ENCODE measurements around the gene GRM8. TPM values are rescaled to one million over a fixed set of nuclear protein-coding genes. Genes with fewer than 3 reads are reported as not detected.

The GRM8 gene
- total RNA-seq, 1 experiment from 2014 or later, result 0.80 TPM

GRCh38 chr7:127021857-127022256, 230.9 kb downstream of the GRM8 start:
- intact Hi-C loops (cut with micrococcal nuclease; ENCODE audit: unreplicated experiment), result no loop called here
- H3K27me3 ChIP-seq (replicated peaks; ENCODE audit: insufficient read depth, low read depth, low read length, poor library complexity), result no peaks in the 10 kb centered on the region
- BruUV-seq (replicated peaks), result no TSS peak
- H3K4me1 ChIP-seq (ENCODE audit: insufficient read depth, low read length, poor library complexity, severe bottlenecking), result no peaks in the 10 kb centered on the region
- TF ChIP-seq, protein P1, sequence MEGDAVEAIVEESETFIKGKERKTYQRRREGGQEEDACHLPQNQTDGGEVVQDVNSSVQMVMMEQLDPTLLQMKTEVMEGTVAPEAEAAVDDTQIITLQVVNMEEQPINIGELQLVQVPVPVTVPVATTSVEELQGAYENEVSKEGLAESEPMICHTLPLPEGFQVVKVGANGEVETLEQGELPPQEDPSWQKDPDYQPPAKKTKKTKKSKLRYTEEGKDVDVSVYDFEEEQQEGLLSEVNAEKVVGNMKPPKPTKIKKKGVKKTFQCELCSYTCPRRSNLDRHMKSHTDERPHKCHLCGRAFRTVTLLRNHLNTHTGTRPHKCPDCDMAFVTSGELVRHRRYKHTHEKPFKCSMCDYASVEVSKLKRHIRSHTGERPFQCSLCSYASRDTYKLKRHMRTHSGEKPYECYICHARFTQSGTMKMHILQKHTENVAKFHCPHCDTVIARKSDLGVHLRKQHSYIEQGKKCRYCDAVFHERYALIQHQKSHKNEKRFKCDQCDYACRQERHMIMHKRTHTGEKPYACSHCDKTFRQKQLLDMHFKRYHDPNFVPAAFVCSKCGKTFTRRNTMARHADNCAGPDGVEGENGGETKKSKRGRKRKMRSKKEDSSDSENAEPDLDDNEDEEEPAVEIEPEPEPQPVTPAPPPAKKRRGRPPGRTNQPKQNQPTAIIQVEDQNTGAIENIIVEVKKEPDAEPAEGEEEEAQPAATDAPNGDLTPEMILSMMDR (conservative IDR thresholded peaks at IDR 0.05; ENCODE audit: low read depth, low read length), result no peak
- TF ChIP-seq EZH2 (IDR thresholded peaks at IDR 0.05; ENCODE audit: borderline replicate concordance, low read depth, low read length, poor library complexity, severe bottlenecking), result no peak
- no peak overlapping the region for H3K4me3 ChIP-seq (ENCODE audit: low read depth, low read length, poor library complexity, severe bottlenecking)
- no peaks in the 10 kb centered on the region for H3K9me3 ChIP-seq (ENCODE audit: low read depth, low read length, poor library complexity, severe bottlenecking)
- no peak for DNase-seq (ENCODE audit: low spot score)
- H3K27ac ChIP-seq (ENCODE audit: low read depth, low read length, poor library complexity, severe bottlenecking), result no peak overlapping the region
- ChIA-PET POLR2A (ENCODE audit: low non-redundant PET) (no interaction called here), CTCF (no interaction called here)
- no peaks in the 10 kb centered on the region for H3K36me3 ChIP-seq (ENCODE audit: insufficient read depth, low read length, poor library complexity, severe bottlenecking)

GRCh38 chr7:127021019-127021738, 231.6 kb downstream of the GRM8 start:
- H3K9me3 ChIP-seq (ENCODE audit: low read depth, low read length, poor library complexity, severe bottlenecking), result no peaks in the 10 kb centered on the region
- DNase-seq (ENCODE audit: low spot score), result no peak
- H3K4me1 ChIP-seq (ENCODE audit: insufficient read depth, low read length, poor library complexity, severe bottlenecking), result no peaks in the 10 kb centered on the region
- TF ChIP-seq, protein P1 (conservative IDR thresholded peaks at IDR 0.05; ENCODE audit: low read depth, low read length), result no peak
- TF ChIP-seq EZH2 (IDR thresholded peaks at IDR 0.05; ENCODE audit: borderline replicate concordance, low read depth, low read length, poor library complexity, severe bottlenecking), result no peak
- H3K27me3 ChIP-seq (replicated peaks; ENCODE audit: insufficient read depth, low read depth, low read length, poor library complexity), result no peaks in the 10 kb centered on the region
- ChIA-PET CTCF (no interaction called here), POLR2A (ENCODE audit: low non-redundant PET) (no interaction called here)
- H3K27ac ChIP-seq (ENCODE audit: low read depth, low read length, poor library complexity, severe bottlenecking), result no peak overlapping the region
- H3K36me3 ChIP-seq (ENCODE audit: insufficient read depth, low read length, poor library complexity, severe bottlenecking), result no peaks in the 10 kb centered on the region
- intact Hi-C loops (cut with micrococcal nuclease; ENCODE audit: unreplicated experiment), result no loop called here
- BruUV-seq (replicated peaks), result no TSS peak
- no peak overlapping the region for H3K4me3 ChIP-seq (ENCODE audit: low read depth, low read length, poor library complexity, severe bottlenecking)

DNA sequence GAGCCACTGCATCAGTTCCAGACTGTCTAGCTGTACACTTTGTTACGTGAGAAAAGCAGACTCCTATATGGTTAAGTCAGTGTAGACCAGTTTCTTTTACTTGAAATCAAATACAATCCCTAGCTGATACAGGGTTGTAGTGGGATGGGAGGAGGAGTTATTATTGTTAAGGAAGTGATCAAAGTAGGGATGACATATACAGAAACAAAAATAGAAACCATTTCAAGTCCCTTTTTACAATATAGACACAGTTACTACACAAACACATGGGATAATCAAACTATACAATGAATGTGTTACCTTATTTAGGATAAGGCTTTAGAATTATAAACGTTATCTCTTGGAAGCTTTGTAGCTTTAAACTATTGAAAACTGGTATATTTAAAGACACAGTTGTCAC, 233.9 kb downstream of the GRM8 start:
- DNase-seq (ENCODE audit: low spot score), result no peak

More for the DNA sequence above, 233.9 kb downstream of the GRM8 start:
- intact Hi-C loops (cut with micrococcal nuclease; ENCODE audit: unreplicated experiment), result no loop called here
- BruUV-seq (replicated peaks), result no TSS peak
- no peak overlapping the region for H3K4me3 ChIP-seq (ENCODE audit: low read depth, low read length, poor library complexity, severe bottlenecking)
- no peak overlapping the region for H3K27ac ChIP-seq (ENCODE audit: low read depth, low read length, poor library complexity, severe bottlenecking)
- no peak for TF ChIP-seq EZH2 (IDR thresholded peaks at IDR 0.05; ENCODE audit: borderline replicate concordance, low read depth, low read length, poor library complexity, severe bottlenecking)
- TF ChIP-seq, protein P1 (conservative IDR thresholded peaks at IDR 0.05; ENCODE audit: low read depth, low read length), result no peak
- ChIA-PET CTCF (no interaction called here), POLR2A (ENCODE audit: low non-redundant PET) (no interaction called here)
- H3K27me3 ChIP-seq (replicated peaks; ENCODE audit: insufficient read depth, low read depth, low read length, poor library complexity), result no peaks in the 10 kb centered on the region
- H3K36me3 ChIP-seq (ENCODE audit: insufficient read depth, low read length, poor library complexity, severe bottlenecking), result no peaks in the 10 kb centered on the region
- H3K4me1 ChIP-seq (ENCODE audit: insufficient read depth, low read length, poor library complexity, severe bottlenecking), result no peaks in the 10 kb centered on the region
- no peaks in the 10 kb centered on the region for H3K9me3 ChIP-seq (ENCODE audit: low read depth, low read length, poor library complexity, severe bottlenecking)
